GM23338 (cell line): ENCODE measurements around the gene RBP2. TPM values are rescaled to one million over a fixed set of nuclear protein-coding genes. Genes with fewer than 3 reads are reported as not detected.

Experiments used
- ATAC-seq: fragments of 200-7000 bp; cut with Tn5 transposase; 3 replicates; pipeline ENCODE4 v1.9.1; 2020
- DNase-seq: peaks from one replicate; pipeline ENCODE4 v3.0.0-alpha.2; 2015; ENCODE audit warnings: low spot score
- H2AFZ ChIP-seq: fragments of 200-600 bp; sonication (generic); 2 replicates; pipeline ENCODE4 v1.8.0; 2016; ENCODE audit warnings: antibody characterized with exemption, mild to moderate bottlenecking, moderate library complexity
- H3F3A ChIP-seq: fragments of 200-600 bp; sonication (generic); replicated peaks from 2 replicates; pipeline ENCODE4 v1.8.0; 2017; ENCODE audit warnings: antibody characterized with exemption, mixed run types, low read depth
- H3K27ac ChIP-seq: fragments of 200-600 bp; sonication (generic); 2 replicates; pipeline ENCODE4 v1.6.1; 2016; ENCODE audit warnings: low read depth
- H3K27me3 ChIP-seq: fragments of 200-600 bp; sonication (generic); 2 replicates; pipeline ENCODE4 v1.8.0; 2016; ENCODE audit warnings: mild to moderate bottlenecking, mixed run types, moderate library complexity; ENCODE audit not compliant: insufficient read depth
- H3K36me3 ChIP-seq: fragments of 200-600 bp; sonication (generic); 2 replicates; pipeline ENCODE4 v1.8.0; 2016; ENCODE audit warnings: mild to moderate bottlenecking; ENCODE audit not compliant: insufficient read depth
- H3K4me1 ChIP-seq: fragments of 200-600 bp; sonication (generic); 2 replicates; pipeline ENCODE4 v1.8.0; 2016; ENCODE audit warnings: mild to moderate bottlenecking, moderate library complexity; ENCODE audit not compliant: insufficient read depth
- H3K4me2 ChIP-seq: fragments of 200-600 bp; sonication (generic); 2 replicates; pipeline ENCODE4 v1.7.1; 2017; ENCODE audit warnings: mixed run types
- H3K4me3 ChIP-seq: fragments of 200-600 bp; sonication (generic); 2 replicates; pipeline ENCODE4 v1.6.1; 2016; ENCODE audit warnings: mixed run types
- H3K79me2 ChIP-seq: fragments of 200-600 bp; sonication (generic); replicated peaks from 2 replicates; pipeline ENCODE4 v1.8.0; 2017; ENCODE audit warnings: mild to moderate bottlenecking; ENCODE audit not compliant: insufficient read depth
- H3K9me2 ChIP-seq: fragments of 200-600 bp; sonication (generic); 2 replicates; pipeline ENCODE4 v1.8.0; 2017; ENCODE audit not compliant: insufficient read depth
- H4K20me1 ChIP-seq: fragments of 200-600 bp; sonication (generic); replicated peaks from 2 replicates; pipeline ENCODE4 v1.8.0; 2017; ENCODE audit warnings: mild to moderate bottlenecking; ENCODE audit not compliant: insufficient read depth
- H3K27ac Mint-ChIP-seq: 2 replicates; pipeline ENCODE4 v1.8.0; 2020; ENCODE audit warnings: inconsistent platforms, mild to moderate bottlenecking, moderate library complexity, mixed read lengths
- H3K27me3 Mint-ChIP-seq: 3 replicates; pipeline ENCODE4 v1.8.0; 2022; ENCODE audit warnings: low read depth, mild to moderate bottlenecking, moderate library complexity, mixed read lengths, inconsistent platforms; ENCODE audit not compliant: insufficient read depth, poor library complexity
- H3K36me3 Mint-ChIP-seq: 3 replicates; pipeline ENCODE4 v1.8.0; 2021; ENCODE audit warnings: low read depth, mild to moderate bottlenecking, inconsistent platforms, moderate library complexity, mixed read lengths
- H3K4me1 Mint-ChIP-seq: 3 replicates; pipeline ENCODE4 v1.8.0; 2020; ENCODE audit warnings: mild to moderate bottlenecking, inconsistent platforms, mixed read lengths
- H3K4me3 Mint-ChIP-seq: 3 replicates; pipeline ENCODE4 v1.8.0; 2021; ENCODE audit warnings: moderate library complexity, mild to moderate bottlenecking, inconsistent platforms, mixed read lengths
- H3K9me3 Mint-ChIP-seq: 3 replicates; pipeline ENCODE4 v1.8.0; 2020; ENCODE audit warnings: moderate library complexity, mild to moderate bottlenecking, inconsistent platforms, mixed read lengths
- CTCF ChIP-seq, 2 experiments: fragments of 200-600 bp in 1 of 2; sonication (generic) in 1 of 2; conservative IDR thresholded peaks; 2 replicates each; pipeline versions ENCODE4 v1.5.1 to v1.6.1; 2016 to 2017; ENCODE audit warnings: antibody characterized with exemption in 2 of 2, low read depth in 2 of 2, mild to moderate bottlenecking in 2 of 2, moderate library complexity in 1 of 2
- ETS1 ChIP-seq: IDR thresholded peaks from 2 replicates; pipeline ENCODE4 v1.6.1; 2016; ENCODE audit warnings: antibody characterized with exemption
- EZH2phosphoT487 ChIP-seq: fragments of 200-600 bp; sonication (generic); IDR thresholded peaks from one replicate; pipeline ENCODE4 v1.8.1; 2018; ENCODE audit warnings: antibody characterized with exemption; ENCODE audit not compliant: unreplicated experiment
- JUNB ChIP-seq: IDR thresholded peaks from one replicate; pipeline ENCODE4 v1.6.1; 2016; ENCODE audit warnings: antibody characterized with exemption; ENCODE audit not compliant: unreplicated experiment
- NANOG ChIP-seq: IDR thresholded peaks from 2 replicates; pipeline ENCODE4 v1.6.1; 2016; ENCODE audit warnings: antibody characterized with exemption, borderline replicate concordance
- POLR2AphosphoS5 ChIP-seq: IDR thresholded peaks from 2 replicates; pipeline ENCODE4 v1.6.1; 2016; ENCODE audit warnings: antibody characterized with exemption, low read depth
- REST ChIP-seq: IDR thresholded peaks from one replicate; pipeline ENCODE4 v1.6.1; 2018; ENCODE audit warnings: antibody characterized with exemption; ENCODE audit not compliant: unreplicated experiment
- STAT1 ChIP-seq: IDR thresholded peaks from one replicate; pipeline ENCODE4 v1.6.1; 2016; ENCODE audit warnings: antibody characterized with exemption; ENCODE audit not compliant: unreplicated experiment
- ZNF114 ChIP-seq: fragments of 250-450 bp; sonication (Bioruptor Pico); IDR thresholded peaks from 2 replicates; pipeline ENCODE4 v1.5.0; 2020; ENCODE audit warnings: mild to moderate bottlenecking, moderate library complexity
- ZNF331 ChIP-seq: fragments of 250-450 bp; sonication (Bioruptor Pico); IDR thresholded peaks from 2 replicates; pipeline ENCODE4 v1.5.0; 2020; ENCODE audit warnings: low read depth, mild to moderate bottlenecking, moderate library complexity
- ZNF462 ChIP-seq: fragments of 250-450 bp; sonication (Bioruptor Pico); IDR thresholded peaks from 2 replicates; pipeline ENCODE4 v1.5.0; 2020; ENCODE audit warnings: mild to moderate bottlenecking, moderate library complexity
- polyA plus RNA-seq: library from polyadenylated mRNA; unstranded; fragments of >200 nt; fragmentation: Nextera tagmentation; extraction: Ambion mirVana; gene quantifications from 2 replicates; pipeline ENCODE4 v1.2.1, GENCODE V29; 2016
- total RNA-seq: library from RNA; depleted of rRNA; stranded (reverse); fragments of >200 nt; shearing (Covaris generic); gene quantifications from 2 replicates; pipeline ENCODE4 v1.2.3, GENCODE V29; 2014

The RBP2 gene
- total and polyA plus RNA-seq, 2 experiments from 2014 or later: not detected

GRCh38 chr3:139460529-139460928 lies 15.8 kb downstream of the RBP2 start (continued):
- TF ChIP-seq REST (no peak), ZNF114 (CRISPR knock-in tag) (no peak), POLR2AphosphoS5 (no peak), STAT1 (no peak), ZNF331 (CRISPR knock-in tag) (no peak), CTCF (conservative IDR thresholded peaks at IDR 0.05; ENCODE audit: low read depth in 2 of 2) (no peak)

- Histone ChIP-seq H3K4me3 (no peak overlapping the region), H3K27me3 (no peaks in the 10 kb centered on the region), H3K27ac (no peak overlapping the region), H3K4me2 (no peak overlapping the region), H3F3A (no peaks in the 10 kb centered on the region), H4K20me1 (no peaks in the 10 kb centered on the region), H3K9me2 (no peaks in the 10 kb centered on the region), H2AFZ (no peak overlapping the region), H3K36me3 (no peaks in the 10 kb centered on the region), H3K4me1 (peaks cover 16% of the 10 kb centered on the region), H3K79me2 (no peaks in the 10 kb centered on the region)
- DNase-seq: no peak
- Mint-ChIP-seq H3K4me3 (no peak overlapping the region), H3K27ac (no peak overlapping the region), H3K4me1 (no peaks in the 10 kb centered on the region), H3K27me3 (no peaks in the 10 kb centered on the region), H3K9me3 (no peaks in the 10 kb centered on the region), H3K36me3 (no peaks in the 10 kb centered on the region)
- ATAC-seq: no peak
- TF ChIP-seq ZNF114 (CRISPR knock-in tag): no peak
- TF ChIP-seq ZNF462 (CRISPR knock-in tag): no peak
- no peak for TF ChIP-seq EZH2phosphoT487
- TF ChIP-seq ZNF331 (CRISPR knock-in tag): no peak
- no peak for TF ChIP-seq ETS1
- no peak for TF ChIP-seq NANOG
- no peak for TF ChIP-seq JUNB
- TF ChIP-seq STAT1: no peak
These were observed 16.2 kb downstream of the RBP2 start for GRCh38 chr3:139460076-139460475.
